ENCODE data around the gene ZFAND6.

GRCh38 chr15:80059786-80060355 lies 395 bp downstream of the ZFAND6 start:
- TF ChIP-seq CTCF (IDR thresholded peaks at IDR 0.05) (peak in 1 of 6 experiments; percentile 9), POLR2A (IDR thresholded peaks at IDR 0.05) (no peak)

Measured in Peyer's patch (tissue), 4 donors.